SK-N-SH (cell line): ENCODE results near the gene NBPF3.

ENCODE experiments used
- FOXJ3 ChIP-seq: sonication (generic); formaldehyde crosslinking; IDR thresholded peaks from 2 replicates; pipeline ENCODE4 v1.5.1; 2020; ENCODE audit warnings: mild to moderate bottlenecking, missing genetic modification reagents
- RFX5 ChIP-seq: IDR thresholded peaks from 2 replicates; pipeline ENCODE4 v1.6.1; 2012; ENCODE audit warnings: mild to moderate bottlenecking, improper control_type of control experiment, low read length
- TF ChIP-seq, protein P1 (sequence below): IDR thresholded peaks from 2 replicates; pipeline ENCODE4 v1.4.0; 2012; ENCODE audit warnings: low read depth

- TF ChIP-seq, protein P1, sequence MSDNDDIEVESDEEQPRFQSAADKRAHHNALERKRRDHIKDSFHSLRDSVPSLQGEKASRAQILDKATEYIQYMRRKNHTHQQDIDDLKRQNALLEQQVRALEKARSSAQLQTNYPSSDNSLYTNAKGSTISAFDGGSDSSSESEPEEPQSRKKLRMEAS = no peak
- TF ChIP-seq FOXJ3 (CRISPR knock-in tag) (no peak), RFX5 (no peak)
Observed at GRCh38 chr1:21478356-21478755, 38.4 kb downstream of the NBPF3 start.
